ENCODE measurements around the gene TNNT1.
"Not testable (repeated sequence)": the region's sequence is repeated elsewhere in the genome, so short reads cannot be mapped to it uniquely, and the experiment has no call there.

Gene TNNT1

GRCh38 chr19:55160986-55161365 lies 12.0 kb upstream of the TNNT1 start:
- in situ Hi-C loops (cut with HindIII; ENCODE audit: low pct_unique_long_range_greater_than_20kb, low sequenced_read_pairs), result no loop called here
- TF ChIP-seq JUND (IDR thresholded peaks at IDR 0.05; ENCODE audit: low read depth), result no peak
- DNase-seq (ENCODE audit: low read depth in 1 of 2, low spot score in 1 of 2), result no peak

GRCh38 chr19:55160128-55160985 lies 11.4 kb upstream of the TNNT1 start:
- peak; percentile 93 to 97 for DNase-seq (ENCODE audit: low read depth in 1 of 2, low spot score in 1 of 2)
- in situ Hi-C loops (cut with HindIII; ENCODE audit: low pct_unique_long_range_greater_than_20kb, low sequenced_read_pairs), result no loop called here
- TF ChIP-seq JUND (IDR thresholded peaks at IDR 0.05; ENCODE audit: low read depth), result no peak

- DNase-seq (ENCODE audit: low read depth in 1 of 2, low spot score in 1 of 2), result no peak
- in situ Hi-C loops (cut with HindIII; ENCODE audit: low pct_unique_long_range_greater_than_20kb, low sequenced_read_pairs), result no loop called here
- no peak for TF ChIP-seq JUND (IDR thresholded peaks at IDR 0.05; ENCODE audit: low read depth)
Measured at GRCh38 chr19:55158848-55159749, 10.1 kb upstream of the TNNT1 start.

GRCh38 chr19:55158423-55158822 lies 9.4 kb upstream of the TNNT1 start:
- in situ Hi-C loops (cut with HindIII; ENCODE audit: low pct_unique_long_range_greater_than_20kb, low sequenced_read_pairs), result no loop called here
- TF ChIP-seq JUND (IDR thresholded peaks at IDR 0.05; ENCODE audit: low read depth), result no peak
- no peak for DNase-seq (ENCODE audit: low read depth in 1 of 2, low spot score in 1 of 2)

- no peak for TF ChIP-seq JUND (IDR thresholded peaks at IDR 0.05; ENCODE audit: low read depth)
- in situ Hi-C loops (cut with HindIII; ENCODE audit: low pct_unique_long_range_greater_than_20kb, low sequenced_read_pairs), result no loop called here
- no peak for DNase-seq (ENCODE audit: low read depth in 1 of 2, low spot score in 1 of 2)
Measured at GRCh38 chr19:55157064-55157908, 8.3 kb upstream of the TNNT1 start, which contains the start of gene TNNI3. Gene TNNI3, minus strand, starts transcription at chr19:55157732. Its CDS starts 143 bp downstream, at chr19:55157589.

GRCh38 chr19:55156202-55157063 lies 7.4 kb upstream of the TNNT1 start:
- no peak for TF ChIP-seq JUND (IDR thresholded peaks at IDR 0.05; ENCODE audit: low read depth)
- peak; percentile 88 to 91 for DNase-seq (ENCODE audit: low read depth in 1 of 2, low spot score in 1 of 2)
- in situ Hi-C loops (cut with HindIII; ENCODE audit: low pct_unique_long_range_greater_than_20kb, low sequenced_read_pairs), result no loop called here

- in situ Hi-C loops (cut with HindIII; ENCODE audit: low pct_unique_long_range_greater_than_20kb, low sequenced_read_pairs); DNase-seq (ENCODE audit: low read depth in 1 of 2, low spot score in 1 of 2): not testable (repeated sequence)
Measured at GRCh38 chr19:55155784-55156183, 6.8 kb upstream of the TNNT1 start.

GRCh38 chr19:55153652-55154264 lies 4.8 kb upstream of the TNNT1 start:
- in situ Hi-C loops (cut with HindIII; ENCODE audit: low pct_unique_long_range_greater_than_20kb, low sequenced_read_pairs), result no loop called here
- no peak for TF ChIP-seq JUND (IDR thresholded peaks at IDR 0.05; ENCODE audit: low read depth)
- DNase-seq (ENCODE audit: low read depth in 1 of 2, low spot score in 1 of 2), result no peak

- no peak for TF ChIP-seq JUND (IDR thresholded peaks at IDR 0.05; ENCODE audit: low read depth)
- DNase-seq (ENCODE audit: low read depth in 1 of 2, low spot score in 1 of 2), result peak in 1 of 2 experiments; percentile 46
Measured at GRCh38 chr19:55152017-55152416, 3.0 kb upstream of the TNNT1 start.

GRCh38 chr19:55147545-55148251 lies 1.3 kb downstream of the TNNT1 start:
- DNase-seq (ENCODE audit: low read depth in 1 of 2, low spot score in 1 of 2), result peak in 1 of 2 experiments; percentile 80
- in situ Hi-C loops (cut with HindIII; ENCODE audit: low pct_unique_long_range_greater_than_20kb, low sequenced_read_pairs), result no loop called here
- no peak for TF ChIP-seq JUND (IDR thresholded peaks at IDR 0.05; ENCODE audit: low read depth)

More at GRCh38 chr19:55152017-55152416, 3.0 kb upstream of the TNNT1 start:
- in situ Hi-C loops (cut with HindIII; ENCODE audit: low pct_unique_long_range_greater_than_20kb, low sequenced_read_pairs), result no loop called here

Measured in T47D (cell line).